GM12878 (cell line): ENCODE results near the gene CMSS1. TPM values are rescaled to one million over a fixed set of nuclear protein-coding genes. Genes with fewer than 3 reads are reported as not detected.

ENCODE experiments used
- ATAC-seq: fragments of 200-7000 bp; cut with Tn5 transposase; 3 replicates; pipeline ENCODE4 v1.9.1; 2020; ENCODE audit warnings: mild to moderate bottlenecking, moderate library complexity
- BruUV-seq: library from RNA; stranded (reverse); fragments of 400-500 nt; replicated peaks from 2 replicates; lab custom pipeline; 2021; lab: Mats Ljungman, UMichigan
- CTCF ChIA-PET: fragments of 300-600 bp; sonication (Branson Sonifier 250); formaldehyde crosslinking; extraction: SDS; loops from one replicate; lab custom pipeline; 2021; ENCODE audit warnings: inconsistent platforms; lab: Yijun Ruan, JAX
- POLR2A ChIA-PET: fragments of 350-600 bp; formaldehyde crosslinking; extraction: SDS; loops from one replicate; lab custom pipeline; 2021; ENCODE audit warnings: inconsistent platforms; lab: Charles Lee
- RAD21 ChIA-PET: fragments of 300-600 bp; sonication (Branson Sonifier 250); formaldehyde crosslinking; loops from one replicate; lab custom pipeline; 2023; ENCODE audit warnings: antibody characterized with exemption; ENCODE audit not compliant: unreplicated experiment; lab: Charles Lee
- SMC1A ChIA-PET: fragments of 300-600 bp; sonication (Branson Sonifier 250); formaldehyde crosslinking; loops from one replicate; lab custom pipeline; 2023; ENCODE audit not compliant: unreplicated experiment, uncharacterized antibody; lab: Charles Lee
- DNase-seq: peaks from one replicate; pipeline ENCODE4 v3.0.0-alpha.2; 2011; ENCODE audit warnings: low read depth, low spot score
- FAIRE-seq: peaks from 3 replicates; lab custom pipeline; 2011; peaks lifted over from hg19 to GRCh38; lab: Jason Lieb, UNC
- H2AFZ ChIP-seq: 2 replicates; pipeline ENCODE4 v1.6.0; 2011; ENCODE audit warnings: low read depth, low read length, control low read depth; ENCODE audit not compliant: control insufficient read depth
- H3K27ac ChIP-seq: 2 replicates; pipeline ENCODE4 v1.5.1; 2011; ENCODE audit warnings: control low read depth; ENCODE audit not compliant: control insufficient read depth, insufficient read depth
- H3K27me3 ChIP-seq, 2 experiments: replicated peaks in 1 of 2; 2 replicates each; pipeline versions ENCODE4 v1.6.0 to v1.6.1; 2011; ENCODE audit warnings: low read length in 1 of 2; ENCODE audit not compliant: control insufficient read depth in 2 of 2, insufficient read depth in 2 of 2
- H3K36me3 ChIP-seq, 2 experiments: 2 replicates each; pipeline ENCODE4 v1.5.1; 2011; ENCODE audit warnings: low read length in 1 of 2; ENCODE audit not compliant: control insufficient read depth in 2 of 2, insufficient read depth in 2 of 2
- H3K4me1 ChIP-seq: 2 replicates; pipeline ENCODE4 v1.6.1; 2011; ENCODE audit warnings: mild to moderate bottlenecking, low read length, moderate library complexity, mixed read lengths; ENCODE audit not compliant: control insufficient read depth, insufficient read depth
- H3K4me2 ChIP-seq: 2 replicates; pipeline ENCODE4 v1.6.0; 2011; ENCODE audit warnings: control low read depth; ENCODE audit not compliant: control insufficient read depth, insufficient read depth
- H3K4me3 ChIP-seq: fragments of 200-600 bp; sonication (generic); 2 replicates; pipeline ENCODE4 v1.5.1; 2016
- H3K79me2 ChIP-seq: 2 replicates; pipeline ENCODE4 v1.6.0; 2011; ENCODE audit warnings: low read length; ENCODE audit not compliant: control insufficient read depth, insufficient read depth
- H3K9ac ChIP-seq: 2 replicates; pipeline ENCODE4 v1.8.0; 2011; ENCODE audit warnings: low read length, control low read depth, mixed read lengths; ENCODE audit not compliant: control insufficient read depth, insufficient read depth
- H3K9me3 ChIP-seq: replicated peaks from 3 replicates; pipeline ENCODE4 v1.5.1; 2011; ENCODE audit warnings: mild to moderate bottlenecking, low read length; ENCODE audit not compliant: control insufficient read depth, insufficient read depth
- H4K20me1 ChIP-seq: 2 replicates; pipeline ENCODE4 v1.6.0; 2011; ENCODE audit not compliant: control insufficient read depth, insufficient read depth
- BMI1 ChIP-seq: fragments of 450-650 bp; IDR thresholded peaks from 2 replicates; pipeline ENCODE4 v1.6.1; 2016; ENCODE audit warnings: mild to moderate bottlenecking, moderate library complexity, borderline replicate concordance
- CHD4 ChIP-seq: fragments of 200-600 bp; sonication (generic); IDR thresholded peaks from 2 replicates; pipeline ENCODE4 v1.6.1; 2016; ENCODE audit warnings: mild to moderate bottlenecking
- DPF2 ChIP-seq: fragments of 450-650 bp; IDR thresholded peaks from 2 replicates; pipeline ENCODE4 v1.6.1; 2017; ENCODE audit warnings: mild to moderate bottlenecking
- EZH2 ChIP-seq: IDR thresholded peaks from 2 replicates; pipeline ENCODE4 v1.6.1; 2012; ENCODE audit warnings: low read depth, mild to moderate bottlenecking, control low read depth, inconsistent platforms, low read length, borderline replicate concordance; ENCODE audit not compliant: control insufficient read depth
- MTA2 ChIP-seq: fragments of 450-650 bp; IDR thresholded peaks from 2 replicates; pipeline ENCODE4 v1.6.1; 2016; ENCODE audit warnings: low read depth, mild to moderate bottlenecking, moderate library complexity
- NFIC ChIP-seq: IDR thresholded peaks from 2 replicates; pipeline ENCODE4 v1.6.1; 2012; ENCODE audit warnings: low read depth, mild to moderate bottlenecking, inconsistent platforms, low read length, moderate library complexity
- NR2C2 ChIP-seq: IDR thresholded peaks from 2 replicates; pipeline ENCODE4 v1.6.1; 2011; ENCODE audit warnings: borderline replicate concordance, low read depth; ENCODE audit not compliant: control insufficient read depth, insufficient read length
- PKNOX1 ChIP-seq: fragments of 450-650 bp; IDR thresholded peaks from 2 replicates; pipeline ENCODE4 v1.6.1; 2016; ENCODE audit warnings: mild to moderate bottlenecking
- SMC3 ChIP-seq: IDR thresholded peaks from 2 replicates; pipeline ENCODE4 v1.6.1; 2011; ENCODE audit warnings: low read length, improper control_type of control experiment, borderline replicate concordance
- SP1 ChIP-seq: IDR thresholded peaks from one replicate; pipeline ENCODE4 v1.6.1; 2011; ENCODE audit warnings: low read depth, low read length
- SUPT20H ChIP-seq: IDR thresholded peaks from 2 replicates; pipeline ENCODE4 v1.6.1; 2011; ENCODE audit warnings: low read depth, mild to moderate bottlenecking, low read length, moderate library complexity, borderline replicate concordance; ENCODE audit not compliant: control insufficient read depth
- WRNIP1 ChIP-seq: IDR thresholded peaks from 2 replicates; pipeline ENCODE4 v1.6.1; 2011; ENCODE audit warnings: low read depth, low read length, improper control_type of control experiment, borderline replicate concordance
- ZNF24 ChIP-seq: fragments of 450-650 bp; IDR thresholded peaks from 2 replicates; pipeline ENCODE4 v1.6.1; 2017; ENCODE audit warnings: antibody characterized with exemption, mild to moderate bottlenecking
- WGBS: methylation state at CpG from one replicate; pipeline ENCODE4 v1.1.6; 2016; ENCODE audit warnings: low lambda C conversion rate; ENCODE audit not compliant: insufficient replicate concordance, insufficient coverage; ENCODE audit errors: missing lambda C conversion rate; 5-methylcytosine and 5-hydroxymethylcytosine counted together
- in situ Hi-C: fragments of 300-500 bp; cut with MboI; formaldehyde crosslinking; loops from 9 replicates; pipeline ENCODE4 v1.14.3; 2018; ENCODE audit warnings: mixed read lengths
- intact Hi-C: fragments of 100-400 bp; cut with micrococcal nuclease; formaldehyde crosslinking; loops from one replicate; pipeline ENCODE4 v1.14.2; 2022; ENCODE audit not compliant: unreplicated experiment
- polyA plus RNA-seq, 11 experiments: library from polyadenylated mRNA; depleted of rRNA in 4 of 11; unstranded in 6 of 11; stranded (reverse) in 5 of 11; fragments of >200 nt; fragmentation: Nextera tagmentation in 4 of 11; fragmentation: Illumina TruSeq in 1 of 11; extraction: Ambion mirVana in 4 of 11; extraction: Trizol in 1 of 11; gene quantifications; 1 replicate in 1 of 11; 2 replicates in 10 of 11; pipeline versions ENCODE4 v1.2.1 to v1.2.3, GENCODE V29; 2011 to 2016; ENCODE audit warnings: inconsistent platforms in 2 of 11, missing spikeins in 2 of 11, low read depth in 1 of 11
- total RNA-seq, 4 experiments: library from RNA; depleted of rRNA in 3 of 4; stranded (reverse); fragments of >200 nt in 3 of 4; fragmentation: Illumina TruSeq in 1 of 4; extraction: Trizol in 1 of 4; gene quantifications; 2 replicates each; pipeline versions ENCODE4 v1.2.1 to v1.2.3, GENCODE V29; 2013 to 2021
- TF ChIP-seq, protein P1 (sequence below): IDR thresholded peaks from 2 replicates; pipeline ENCODE4 v1.6.1; 2011; ENCODE audit warnings: mild to moderate bottlenecking, low read depth, low read length, moderate library complexity; ENCODE audit not compliant: insufficient replicate concordance
- TF ChIP-seq, protein P2 (sequence below): fragments of 450-650 bp; formaldehyde crosslinking; IDR thresholded peaks from 2 replicates; pipeline ENCODE4 v1.4.0; 2020; ENCODE audit warnings: mild to moderate bottlenecking, moderate library complexity
- TF ChIP-seq, protein P3 (sequence below): fragments of 450-650 bp; IDR thresholded peaks from 2 replicates; pipeline ENCODE4 v1.6.1; 2017; ENCODE audit warnings: borderline replicate concordance

The CMSS1 gene
- total and polyA plus RNA-seq, 10 of the 15 experiments (the other 5 are each of a cell fraction or from before 2014, with no cell fraction given), result 31.0 to 118 (median 70.1) TPM

DNA sequence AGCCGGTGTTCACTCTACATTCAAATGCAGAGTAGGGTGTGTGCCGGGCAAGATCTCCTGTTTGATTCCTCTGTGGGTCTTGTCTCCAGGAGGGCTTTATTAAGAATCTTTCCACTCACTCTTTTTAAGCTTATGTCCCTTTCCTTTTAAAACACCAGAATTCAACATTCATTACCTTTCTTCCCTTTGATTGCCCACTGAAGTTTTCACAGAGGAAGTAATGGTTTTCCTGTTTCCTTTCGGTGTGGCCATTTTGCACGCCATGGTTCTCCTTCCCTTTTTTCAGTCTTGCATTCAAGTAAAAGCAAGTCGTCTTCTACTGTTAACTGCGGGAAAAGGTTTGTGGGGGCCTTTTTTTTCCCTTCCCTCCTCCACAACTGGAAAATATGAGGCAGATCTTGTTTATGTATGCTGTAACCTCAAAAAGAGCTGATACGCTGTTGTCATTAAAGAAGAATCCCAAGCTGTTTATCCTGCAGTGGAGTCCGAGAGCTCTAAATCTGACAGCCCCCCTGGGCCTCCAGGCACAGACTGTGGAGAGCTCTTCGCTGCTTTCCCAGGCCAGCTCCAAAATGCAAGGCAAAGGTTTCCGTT lies 256.1 kb downstream of the CMSS1 start:
- FAIRE-seq (no peak), ATAC-seq (peak; percentile 64), DNase-seq (no peak)
- Histone ChIP-seq H3K4me1 (peaks cover 21% of the 10 kb centered on the region), H3K27me3 (no peaks in the 10 kb centered on the region), H3K27ac (no peak overlapping the region), H3K79me2 (no peaks in the 10 kb centered on the region), H3K4me2 (peak overlapping the region; percentile 78), H3K9ac (peak overlapping the region; percentile 32; the same call in 1 of the 2 replicates), H4K20me1 (no peaks in the 10 kb centered on the region), H3K4me3 (peak overlapping the region; percentile 48; the same call in 1 of the 2 replicates), H3K9me3 (no peaks in the 10 kb centered on the region; the same call in 2 of the 3 replicates), H3K36me3 (no peaks in the 10 kb centered on the region), H2AFZ (peak overlapping the region; percentile 66)
- ChIA-PET CTCF (interaction anchor here (0.9 to 4.8 kb wide), 9 partner anchors 8 to 566 kb away, joined by 3 to 29 read pairs (median 3); no protein-coding TSS in a partner anchor), SMC1A (interaction anchor here (0.6 to 4.4 kb wide), 14 partner anchors 11 to 332 kb away, joined by 3 to 31 read pairs (median 4); no protein-coding TSS in a partner anchor), POLR2A (interaction anchor here (0.7 to 1.0 kb wide), 4 partner anchors 29 to 1484 kb away, joined by 3 to 6 read pairs (median 4); no protein-coding TSS in a partner anchor), RAD21 (interaction anchor here (1.2 to 2.4 kb wide), 3 partner anchors 9 to 242 kb away, joined by 3 to 12 read pairs (median 4); no protein-coding TSS in a partner anchor)
- 10% methylated on average over 10 of the region's 10 CpGs for WGBS
- BruUV-seq, result no TSS peak
- intact Hi-C loops, result no loop called here
- in situ Hi-C loops, result no loop called here
- no peak for TF ChIP-seq SP1
- TF ChIP-seq PKNOX1, result no peak
- no peak for TF ChIP-seq WRNIP1
- TF ChIP-seq, protein P1, sequence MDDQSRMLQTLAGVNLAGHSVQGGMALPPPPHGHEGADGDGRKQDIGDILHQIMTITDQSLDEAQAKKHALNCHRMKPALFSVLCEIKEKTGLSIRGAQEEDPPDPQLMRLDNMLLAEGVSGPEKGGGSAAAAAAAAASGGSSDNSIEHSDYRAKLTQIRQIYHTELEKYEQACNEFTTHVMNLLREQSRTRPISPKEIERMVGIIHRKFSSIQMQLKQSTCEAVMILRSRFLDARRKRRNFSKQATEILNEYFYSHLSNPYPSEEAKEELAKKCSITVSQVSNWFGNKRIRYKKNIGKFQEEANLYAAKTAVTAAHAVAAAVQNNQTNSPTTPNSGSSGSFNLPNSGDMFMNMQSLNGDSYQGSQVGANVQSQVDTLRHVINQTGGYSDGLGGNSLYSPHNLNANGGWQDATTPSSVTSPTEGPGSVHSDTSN, result no peak
- TF ChIP-seq BMI1, result no peak
- TF ChIP-seq, protein P2, sequence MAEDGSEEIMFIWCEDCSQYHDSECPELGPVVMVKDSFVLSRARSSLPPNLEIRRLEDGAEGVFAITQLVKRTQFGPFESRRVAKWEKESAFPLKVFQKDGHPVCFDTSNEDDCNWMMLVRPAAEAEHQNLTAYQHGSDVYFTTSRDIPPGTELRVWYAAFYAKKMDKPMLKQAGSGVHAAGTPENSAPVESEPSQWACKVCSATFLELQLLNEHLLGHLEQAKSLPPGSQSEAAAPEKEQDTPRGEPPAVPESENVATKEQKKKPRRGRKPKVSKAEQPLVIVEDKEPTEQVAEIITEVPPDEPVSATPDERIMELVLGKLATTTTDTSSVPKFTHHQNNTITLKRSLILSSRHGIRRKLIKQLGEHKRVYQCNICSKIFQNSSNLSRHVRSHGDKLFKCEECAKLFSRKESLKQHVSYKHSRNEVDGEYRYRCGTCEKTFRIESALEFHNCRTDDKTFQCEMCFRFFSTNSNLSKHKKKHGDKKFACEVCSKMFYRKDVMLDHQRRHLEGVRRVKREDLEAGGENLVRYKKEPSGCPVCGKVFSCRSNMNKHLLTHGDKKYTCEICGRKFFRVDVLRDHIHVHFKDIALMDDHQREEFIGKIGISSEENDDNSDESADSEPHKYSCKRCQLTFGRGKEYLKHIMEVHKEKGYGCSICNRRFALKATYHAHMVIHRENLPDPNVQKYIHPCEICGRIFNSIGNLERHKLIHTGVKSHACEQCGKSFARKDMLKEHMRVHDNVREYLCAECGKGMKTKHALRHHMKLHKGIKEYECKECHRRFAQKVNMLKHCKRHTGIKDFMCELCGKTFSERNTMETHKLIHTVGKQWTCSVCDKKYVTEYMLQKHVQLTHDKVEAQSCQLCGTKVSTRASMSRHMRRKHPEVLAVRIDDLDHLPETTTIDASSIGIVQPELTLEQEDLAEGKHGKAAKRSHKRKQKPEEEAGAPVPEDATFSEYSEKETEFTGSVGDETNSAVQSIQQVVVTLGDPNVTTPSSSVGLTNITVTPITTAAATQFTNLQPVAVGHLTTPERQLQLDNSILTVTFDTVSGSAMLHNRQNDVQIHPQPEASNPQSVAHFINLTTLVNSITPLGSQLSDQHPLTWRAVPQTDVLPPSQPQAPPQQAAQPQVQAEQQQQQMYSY (CRISPR knock-in tag), result no peak
- TF ChIP-seq DPF2, result peak; percentile 34; the same call in 1 of the 2 replicates
- TF ChIP-seq NR2C2, result no peak
- no peak for TF ChIP-seq ZNF24
- TF ChIP-seq MTA2, result peak; percentile 58
- no peak for TF ChIP-seq SMC3
- peak; percentile 94 for TF ChIP-seq NFIC
- no peak for TF ChIP-seq EZH2
- TF ChIP-seq CHD4, result no peak
- TF ChIP-seq, protein P3, sequence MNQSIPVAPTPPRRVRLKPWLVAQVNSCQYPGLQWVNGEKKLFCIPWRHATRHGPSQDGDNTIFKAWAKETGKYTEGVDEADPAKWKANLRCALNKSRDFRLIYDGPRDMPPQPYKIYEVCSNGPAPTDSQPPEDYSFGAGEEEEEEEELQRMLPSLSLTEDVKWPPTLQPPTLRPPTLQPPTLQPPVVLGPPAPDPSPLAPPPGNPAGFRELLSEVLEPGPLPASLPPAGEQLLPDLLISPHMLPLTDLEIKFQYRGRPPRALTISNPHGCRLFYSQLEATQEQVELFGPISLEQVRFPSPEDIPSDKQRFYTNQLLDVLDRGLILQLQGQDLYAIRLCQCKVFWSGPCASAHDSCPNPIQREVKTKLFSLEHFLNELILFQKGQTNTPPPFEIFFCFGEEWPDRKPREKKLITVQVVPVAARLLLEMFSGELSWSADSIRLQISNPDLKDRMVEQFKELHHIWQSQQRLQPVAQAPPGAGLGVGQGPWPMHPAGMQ, result no peak
- no peak for TF ChIP-seq SUPT20H
